NCI-H345 (cell line): Measurements from ENCODE around the gene IQSEC1.
"Not testable (repeated sequence)": the region's sequence is repeated elsewhere in the genome, so short reads cannot be mapped to it uniquely, and the experiment has no call there.

Source experiments
- DNase-seq: peaks from one replicate; lab custom pipeline; 2025; lab: John Stamatoyannopoulos, UW

Gene IQSEC1

GRCh38 chr3:12892840-12893189 is 180.4 kb downstream of the IQSEC1 start:
- no peak for DNase-seq

- peak; percentile 56 for DNase-seq
Observed at GRCh38 chr3:12891985-12892839, 181.0 kb downstream of the IQSEC1 start.

- no peak for DNase-seq
Observed at GRCh38 chr3:12891391-12891984, 181.7 kb downstream of the IQSEC1 start.

GRCh38 chr3:12890610-12891390 is 182.4 kb downstream of the IQSEC1 start:
- DNase-seq: no peak

GRCh38 chr3:12886736-12887135 is 186.5 kb downstream of the IQSEC1 start:
- no peak for DNase-seq

- no peak for DNase-seq
Observed at GRCh38 chr3:12886106-12886679, 187.0 kb downstream of the IQSEC1 start.

GRCh38 chr3:12885583-12885930 is 187.7 kb downstream of the IQSEC1 start:
- no peak for DNase-seq

- DNase-seq: no peak
Observed at GRCh38 chr3:12884790-12885582, 188.2 kb downstream of the IQSEC1 start.

GRCh38 chr3:12884186-12884680 is 189.0 kb downstream of the IQSEC1 start:
- no peak for DNase-seq

- DNase-seq: no peak
Observed at GRCh38 chr3:12882336-12883310, 190.6 kb downstream of the IQSEC1 start.

- not testable (repeated sequence) for DNase-seq
Observed at GRCh38 chr3:12881858-12882257, 191.4 kb downstream of the IQSEC1 start.

- no peak for DNase-seq
Observed at GRCh38 chr3:12879191-12879815, 193.9 kb downstream of the IQSEC1 start.

- DNase-seq: not testable (repeated sequence)
Observed at GRCh38 chr3:12878758-12879157, 194.5 kb downstream of the IQSEC1 start.

GRCh38 chr3:12878141-12878574 is 195.1 kb downstream of the IQSEC1 start:
- DNase-seq: no peak

- DNase-seq: no peak
Observed at GRCh38 chr3:12877040-12877439, 196.2 kb downstream of the IQSEC1 start.

- DNase-seq: no peak
Observed at GRCh38 chr3:12875857-12876836, 197.1 kb downstream of the IQSEC1 start.

- no peak for DNase-seq
Observed at GRCh38 chr3:12871404-12871983, 201.7 kb downstream of the IQSEC1 start.

- DNase-seq: no peak
Observed at GRCh38 chr3:12870942-12871341, 202.3 kb downstream of the IQSEC1 start.
